WI38 (cell line): ENCODE results near the gene CELF1.

Experiments
- H3K4me3 ChIP-seq: 2 replicates; pipeline ENCODE4 v1.5.1; 2011; ENCODE audit warnings: low read depth, mild to moderate bottlenecking, control low read depth, low read length
- TF ChIP-seq, protein P1 (sequence below): IDR thresholded peaks from 2 replicates; pipeline ENCODE4 v1.5.1; 2012; ENCODE audit warnings: low read depth, mild to moderate bottlenecking, control low read depth, low read length

The CELF1 gene

DNA sequence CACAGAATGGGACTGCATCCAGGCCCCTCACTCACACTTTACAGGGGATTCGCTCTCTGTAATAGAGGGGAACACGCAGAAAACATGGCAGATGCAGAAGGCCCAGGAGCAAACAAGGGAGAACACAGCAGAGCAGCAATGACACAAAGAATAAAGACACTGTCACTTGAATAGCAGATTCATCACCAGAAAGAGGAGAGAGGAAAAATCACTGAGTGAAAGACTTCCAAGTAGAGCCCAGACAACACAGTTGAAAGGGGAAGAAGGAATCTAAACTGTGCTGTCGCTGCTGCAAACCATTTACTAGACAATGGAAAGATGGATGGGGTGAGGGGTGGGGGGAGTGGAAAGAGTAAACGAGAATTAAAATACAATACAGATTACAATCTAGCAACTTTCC is 75.2 kb downstream of the CELF1 start:
- no peak overlapping the region for H3K4me3 ChIP-seq
- TF ChIP-seq, protein P1, sequence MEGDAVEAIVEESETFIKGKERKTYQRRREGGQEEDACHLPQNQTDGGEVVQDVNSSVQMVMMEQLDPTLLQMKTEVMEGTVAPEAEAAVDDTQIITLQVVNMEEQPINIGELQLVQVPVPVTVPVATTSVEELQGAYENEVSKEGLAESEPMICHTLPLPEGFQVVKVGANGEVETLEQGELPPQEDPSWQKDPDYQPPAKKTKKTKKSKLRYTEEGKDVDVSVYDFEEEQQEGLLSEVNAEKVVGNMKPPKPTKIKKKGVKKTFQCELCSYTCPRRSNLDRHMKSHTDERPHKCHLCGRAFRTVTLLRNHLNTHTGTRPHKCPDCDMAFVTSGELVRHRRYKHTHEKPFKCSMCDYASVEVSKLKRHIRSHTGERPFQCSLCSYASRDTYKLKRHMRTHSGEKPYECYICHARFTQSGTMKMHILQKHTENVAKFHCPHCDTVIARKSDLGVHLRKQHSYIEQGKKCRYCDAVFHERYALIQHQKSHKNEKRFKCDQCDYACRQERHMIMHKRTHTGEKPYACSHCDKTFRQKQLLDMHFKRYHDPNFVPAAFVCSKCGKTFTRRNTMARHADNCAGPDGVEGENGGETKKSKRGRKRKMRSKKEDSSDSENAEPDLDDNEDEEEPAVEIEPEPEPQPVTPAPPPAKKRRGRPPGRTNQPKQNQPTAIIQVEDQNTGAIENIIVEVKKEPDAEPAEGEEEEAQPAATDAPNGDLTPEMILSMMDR: no peak

DNA sequence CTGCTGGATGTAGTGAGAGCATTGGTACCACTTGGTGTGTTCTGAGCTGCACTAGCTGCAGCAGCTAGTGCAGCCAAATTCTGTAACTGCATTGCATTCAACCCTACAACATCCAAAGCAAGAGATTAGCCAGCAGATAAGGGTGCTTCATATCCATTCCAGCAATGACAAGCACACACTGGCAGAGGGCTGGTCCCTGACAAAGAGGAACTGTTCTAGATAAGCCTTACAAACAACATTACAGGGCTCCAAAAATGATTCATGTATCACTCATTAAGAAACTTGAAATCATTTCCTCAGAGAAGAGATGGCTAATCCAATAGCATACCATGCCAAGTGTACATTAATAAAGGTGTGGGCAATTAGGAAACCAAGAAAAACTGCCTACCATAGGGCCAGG is 75.6 kb downstream of the CELF1 start:
- H3K4me3 ChIP-seq: no peak overlapping the region
- TF ChIP-seq, protein P1: no peak

DNA sequence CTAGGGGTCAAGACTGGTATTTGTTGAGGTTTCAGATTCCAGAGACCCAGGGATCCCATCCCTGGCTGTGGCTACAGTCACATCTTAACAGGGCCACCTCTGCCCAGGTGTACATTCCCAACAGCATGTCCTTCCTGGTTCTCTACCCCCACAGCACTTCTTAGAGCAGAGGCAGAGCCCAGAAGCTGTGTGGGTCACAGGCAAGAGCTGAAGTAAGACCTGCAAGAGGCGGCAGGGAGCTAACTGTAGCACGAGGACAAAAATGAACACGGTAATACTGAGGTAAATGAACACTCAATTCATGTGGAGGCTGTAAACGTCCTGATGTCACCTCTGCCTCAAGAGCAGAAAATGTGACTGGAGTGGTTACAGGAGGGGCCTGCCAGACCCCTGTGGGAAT is 82.3 kb downstream of the CELF1 start:
- TF ChIP-seq, protein P1: no peak
- no peak overlapping the region for H3K4me3 ChIP-seq

DNA sequence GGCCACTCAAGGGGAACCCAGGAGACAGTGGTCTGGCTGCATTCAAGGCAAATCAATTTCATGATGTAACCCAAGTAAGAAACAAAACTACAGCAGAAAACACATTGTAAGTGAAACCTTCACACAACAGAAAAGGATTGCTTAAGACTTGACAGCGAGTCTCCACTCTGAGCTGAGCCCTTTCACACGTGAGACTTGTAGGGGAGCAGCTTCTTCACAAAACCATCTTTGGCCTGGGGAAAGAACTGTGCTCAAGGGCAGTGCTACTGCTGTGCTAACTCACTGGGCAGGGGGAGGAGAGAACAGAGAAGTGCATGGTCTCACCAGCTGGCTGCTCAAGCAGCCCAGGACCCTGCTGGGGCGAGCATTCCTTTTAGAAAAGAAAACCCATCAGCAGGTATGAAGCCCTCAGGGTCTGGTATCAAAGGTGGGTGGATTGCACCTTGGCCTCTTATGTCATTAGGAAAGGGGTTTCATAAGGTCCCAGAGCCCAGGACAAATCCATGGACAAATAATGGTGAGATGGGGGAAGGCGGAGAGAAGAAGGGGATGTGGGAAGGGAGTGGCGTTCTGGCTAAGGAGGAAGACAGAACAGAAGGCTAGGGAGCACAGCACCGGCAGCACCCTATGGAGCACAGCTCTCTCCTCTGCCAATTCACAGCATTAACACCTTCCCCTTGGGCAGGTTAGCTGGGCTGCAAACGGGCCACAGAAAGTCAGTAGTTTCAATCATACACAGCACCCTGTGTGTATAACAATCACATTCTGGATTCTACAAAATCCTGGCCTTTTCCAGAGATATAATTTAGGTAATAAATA is 83.4 kb downstream of the CELF1 start:
- no peak overlapping the region for H3K4me3 ChIP-seq

DNA sequence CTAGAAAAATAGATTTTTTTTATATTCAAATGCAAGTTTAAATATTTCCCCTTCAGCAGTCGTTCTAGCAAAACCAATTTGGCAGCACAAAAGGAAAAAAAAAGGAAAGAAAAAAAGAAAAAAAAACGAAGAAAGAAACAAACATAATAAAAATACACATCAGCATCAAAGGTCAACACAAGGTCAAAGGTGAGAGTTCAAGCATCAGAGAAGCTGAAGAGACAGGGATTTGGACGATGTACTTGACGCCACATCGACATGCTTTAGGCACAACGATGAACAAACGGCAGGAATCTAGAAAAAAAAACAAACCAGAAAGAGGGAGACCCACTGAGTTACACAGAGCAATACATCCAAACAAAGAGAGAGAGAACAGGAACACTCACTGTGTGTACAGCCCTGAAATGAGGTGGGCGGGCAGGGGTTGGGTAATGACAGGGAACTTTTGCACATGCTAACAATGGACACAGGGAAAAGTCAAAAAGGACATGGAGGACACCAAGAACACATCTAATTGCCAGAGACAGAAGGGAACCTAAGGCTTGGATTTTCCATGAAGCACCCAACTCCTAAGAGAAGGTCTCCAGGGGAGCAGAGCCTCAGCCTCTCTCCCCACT is 84.2 kb downstream of the CELF1 start:
- no peak overlapping the region for H3K4me3 ChIP-seq
- TF ChIP-seq, protein P1: no peak

More for the DNA sequence above, 83.4 kb downstream of the CELF1 start:
- TF ChIP-seq, protein P1: no peak

DNA sequence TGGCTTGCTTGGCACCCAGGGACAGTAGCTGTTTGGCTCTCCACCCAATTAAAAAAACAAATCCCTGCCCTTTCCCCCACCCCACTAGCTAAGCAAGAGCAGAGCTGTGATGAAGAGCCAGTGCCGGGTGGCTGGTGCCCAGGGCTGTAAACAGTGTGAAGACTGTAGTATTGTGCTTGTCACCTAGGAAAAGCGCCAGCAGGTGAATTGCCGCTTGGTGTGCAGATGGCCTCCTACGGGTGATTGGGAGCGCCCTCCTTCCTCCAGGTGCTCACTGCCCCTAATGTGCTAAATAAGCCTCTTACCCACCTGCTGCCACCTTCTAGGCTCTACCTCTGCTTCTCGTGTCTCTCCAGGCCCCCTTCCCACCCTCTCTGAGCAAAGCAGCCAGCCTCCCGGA is 85.6 kb downstream of the CELF1 start:
- no peak overlapping the region for H3K4me3 ChIP-seq
- TF ChIP-seq, protein P1: no peak

DNA sequence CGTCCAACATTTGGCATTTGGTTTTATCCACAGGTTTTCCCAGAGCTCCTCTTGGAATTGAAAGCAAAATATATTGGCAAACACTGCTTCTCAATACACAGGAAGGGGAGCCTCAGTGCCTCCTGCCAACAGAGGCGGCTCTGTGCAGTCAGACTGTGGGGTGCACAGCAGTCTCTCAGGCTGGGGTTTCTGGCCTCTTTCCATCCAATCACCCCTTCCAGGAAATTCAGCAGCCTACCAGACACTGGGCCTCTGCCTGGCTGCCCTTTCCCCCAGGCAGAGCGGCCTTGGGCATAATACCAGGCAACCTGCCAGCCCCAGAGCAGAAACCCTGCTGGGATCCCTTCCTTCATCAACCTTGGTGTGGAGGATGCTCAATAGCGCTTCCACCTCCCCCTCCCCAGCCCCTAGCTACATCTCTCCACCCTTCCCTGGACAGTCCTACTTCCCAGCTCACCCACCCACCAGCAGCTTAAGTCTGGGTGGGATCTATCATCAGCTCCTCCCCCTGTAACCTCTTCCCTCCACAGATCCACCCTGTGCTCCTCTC is 86.2 kb downstream of the CELF1 start:
- TF ChIP-seq, protein P1: no peak
- no peak overlapping the region for H3K4me3 ChIP-seq
